ENCODE measurements around the gene APBA2. TPM values are rescaled to one million over a fixed set of nuclear protein-coding genes. Genes with fewer than 3 reads are reported as not detected.

APBA2 gene
- total RNA-seq, 4 donors from 2014 or later, result 5.4 to 15.3 (median 10.4) TPM

GRCh38 chr15:29029651-29030195, 143.9 kb downstream of the APBA2 start:
- TF ChIP-seq EP300 (IDR thresholded peaks at IDR 0.05) (no peak), POLR2AphosphoS5 (IDR thresholded peaks at IDR 0.05) (no peak), CTCF (IDR thresholded peaks at IDR 0.05) (no peak), POLR2A (IDR thresholded peaks at IDR 0.05; ENCODE audit: low read depth) (no peak)
- Histone ChIP-seq H3K27ac (replicated peaks in 1 of 4) (no peak overlapping the region), H3K4me1 (no peaks in the 10 kb centered on the region), H3K27me3 (no peaks in the 10 kb centered on the region), H3K36me3 (no peaks in the 10 kb centered on the region), H3K9me3 (no peaks in the 10 kb centered on the region), H3K4me3 (no peak overlapping the region)
- intact Hi-C loops (cut with DNase I), result no loop called here
- WGBS, result 95% methylated on average over 12 of the region's 17 CpGs
- peak; percentile 70 for DNase-seq (ENCODE audit: extremely low spot score)

GRCh38 chr15:29031502-29032228, 145.9 kb downstream of the APBA2 start:
- no peaks in the 10 kb centered on the region for H3K4me1 ChIP-seq
- TF ChIP-seq EP300 (IDR thresholded peaks at IDR 0.05) (no peak), CTCF (IDR thresholded peaks at IDR 0.05) (no peak), POLR2AphosphoS5 (IDR thresholded peaks at IDR 0.05) (no peak), POLR2A (IDR thresholded peaks at IDR 0.05; ENCODE audit: low read depth) (no peak)
- H3K27me3 ChIP-seq, result no peaks in the 10 kb centered on the region
- 98% methylated on average over 3 of the region's 3 CpGs for WGBS
- H3K27ac ChIP-seq (replicated peaks in 1 of 4), result no peak overlapping the region
- no peaks in the 10 kb centered on the region for H3K36me3 ChIP-seq
- intact Hi-C loops (cut with DNase I), result no loop called here
- no peaks in the 10 kb centered on the region for H3K9me3 ChIP-seq
- peak; percentile 64 for DNase-seq (ENCODE audit: extremely low spot score)
- H3K4me3 ChIP-seq, result no peak overlapping the region

GRCh38 chr15:29032229-29032625, 146.5 kb downstream of the APBA2 start:
- H3K27ac ChIP-seq (replicated peaks in 1 of 4), result no peak overlapping the region
- H3K9me3 ChIP-seq, result no peaks in the 10 kb centered on the region
- H3K27me3 ChIP-seq, result no peaks in the 10 kb centered on the region
- intact Hi-C loops (cut with DNase I), result no loop called here
- no peaks in the 10 kb centered on the region for H3K4me1 ChIP-seq
- H3K4me3 ChIP-seq, result no peak overlapping the region
- WGBS, result 90% methylated on average over 4 of the region's 4 CpGs
- DNase-seq (ENCODE audit: extremely low spot score), result peak; percentile 86
- H3K36me3 ChIP-seq, result no peaks in the 10 kb centered on the region
- no peak for TF ChIP-seq POLR2AphosphoS5 (IDR thresholded peaks at IDR 0.05)
- no peak for TF ChIP-seq CTCF (IDR thresholded peaks at IDR 0.05)
- TF ChIP-seq EP300 (IDR thresholded peaks at IDR 0.05), result no peak
- TF ChIP-seq POLR2A (IDR thresholded peaks at IDR 0.05; ENCODE audit: low read depth), result no peak

- H3K27me3 ChIP-seq, result no peaks in the 10 kb centered on the region
- H3K9me3 ChIP-seq, result no peaks in the 10 kb centered on the region
- no peaks in the 10 kb centered on the region for H3K36me3 ChIP-seq
- peak; percentile 74 for DNase-seq (ENCODE audit: extremely low spot score)
- intact Hi-C loops (cut with DNase I), result no loop called here
- no peak overlapping the region for H3K4me3 ChIP-seq
- TF ChIP-seq CTCF (IDR thresholded peaks at IDR 0.05) (no peak), POLR2A (IDR thresholded peaks at IDR 0.05; ENCODE audit: low read depth) (no peak), EP300 (IDR thresholded peaks at IDR 0.05) (no peak), POLR2AphosphoS5 (IDR thresholded peaks at IDR 0.05) (no peak)
- no peaks in the 10 kb centered on the region for H3K4me1 ChIP-seq
- WGBS, result 93% methylated on average over 4 of the region's 5 CpGs
- no peak overlapping the region for H3K27ac ChIP-seq (replicated peaks in 1 of 4)
Observed at GRCh38 chr15:29032751-29033150, 147.0 kb downstream of the APBA2 start.
